ENCODE measurements around the gene TTC23L.

GRCh38 chr5:34918025-34918424 lies 79.1 kb downstream of the TTC23L start:
- TF ChIP-seq TAF1 (IDR thresholded peaks at IDR 0.05; ENCODE audit: low read depth, low read length) (no peak), POLR2A (IDR thresholded peaks at IDR 0.05; ENCODE audit: low read depth, low read length) (no peak)
